Measurements from ENCODE around the gene ZNF45. TPM values are rescaled to one million over a fixed set of nuclear protein-coding genes. Genes with fewer than 3 reads are reported as not detected.

ZNF45 gene
- total and polyA plus RNA-seq, 12 donors: 2.9 to 10.7 (median 7.7) TPM

DNA sequence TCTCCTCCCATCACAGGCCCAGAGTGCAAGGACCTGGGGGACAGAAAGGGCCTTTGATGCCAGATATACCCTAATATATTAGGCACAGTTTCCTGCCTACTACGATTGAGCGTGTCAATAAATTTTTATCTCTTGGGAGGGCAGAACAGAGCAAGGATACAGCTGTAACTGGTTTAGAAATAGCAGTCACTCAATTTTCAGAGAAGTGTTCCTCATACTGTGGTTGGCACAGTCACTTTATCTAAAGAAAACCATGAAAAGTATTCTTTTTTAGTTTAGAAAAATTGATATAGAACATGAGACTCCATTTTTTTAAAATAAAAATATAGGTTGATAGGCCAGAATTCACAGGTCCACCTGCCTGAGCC is 48.4 kb upstream of the ZNF45 start:
- no peaks in the 10 kb centered on the region for H3K27me3 ChIP-seq
- peak overlapping the region in 8 of 10 donors; percentile 38 to 83 (median 80) for H3K27ac ChIP-seq
- DNase-seq: no peak
- TF ChIP-seq, protein P1, sequence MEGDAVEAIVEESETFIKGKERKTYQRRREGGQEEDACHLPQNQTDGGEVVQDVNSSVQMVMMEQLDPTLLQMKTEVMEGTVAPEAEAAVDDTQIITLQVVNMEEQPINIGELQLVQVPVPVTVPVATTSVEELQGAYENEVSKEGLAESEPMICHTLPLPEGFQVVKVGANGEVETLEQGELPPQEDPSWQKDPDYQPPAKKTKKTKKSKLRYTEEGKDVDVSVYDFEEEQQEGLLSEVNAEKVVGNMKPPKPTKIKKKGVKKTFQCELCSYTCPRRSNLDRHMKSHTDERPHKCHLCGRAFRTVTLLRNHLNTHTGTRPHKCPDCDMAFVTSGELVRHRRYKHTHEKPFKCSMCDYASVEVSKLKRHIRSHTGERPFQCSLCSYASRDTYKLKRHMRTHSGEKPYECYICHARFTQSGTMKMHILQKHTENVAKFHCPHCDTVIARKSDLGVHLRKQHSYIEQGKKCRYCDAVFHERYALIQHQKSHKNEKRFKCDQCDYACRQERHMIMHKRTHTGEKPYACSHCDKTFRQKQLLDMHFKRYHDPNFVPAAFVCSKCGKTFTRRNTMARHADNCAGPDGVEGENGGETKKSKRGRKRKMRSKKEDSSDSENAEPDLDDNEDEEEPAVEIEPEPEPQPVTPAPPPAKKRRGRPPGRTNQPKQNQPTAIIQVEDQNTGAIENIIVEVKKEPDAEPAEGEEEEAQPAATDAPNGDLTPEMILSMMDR (IDR thresholded peaks at IDR 0.05): no peak
- H3K9me3 ChIP-seq: peaks cover 0 to 53% (median 14%) of the 10 kb centered on the region in 11 donors
- H3K4me1 ChIP-seq: peaks cover 0 to 20% (median 12%) of the 10 kb centered on the region in 9 donors
- ATAC-seq: no peak
- peak overlapping the region in 8 of 10 donors; percentile 63 to 80 (median 70) for H3K4me3 ChIP-seq
- WGBS, 2 donors: 68 to 79% methylated on average over 2 of the region's 2 CpGs
- intact Hi-C loops (cut with DNase I): loop anchor here in 3 of 10 donors (5.0 to 10.0 kb wide), 2 partner anchors 69 to 131 kb away; partner anchors contain the start of genes ZNF223 (in 2 of the 3) and ZNF225 (in 1 of the 3)
- H3K36me3 ChIP-seq: peaks cover 0 to 13% (median 3%) of the 10 kb centered on the region in 9 donors

DNA sequence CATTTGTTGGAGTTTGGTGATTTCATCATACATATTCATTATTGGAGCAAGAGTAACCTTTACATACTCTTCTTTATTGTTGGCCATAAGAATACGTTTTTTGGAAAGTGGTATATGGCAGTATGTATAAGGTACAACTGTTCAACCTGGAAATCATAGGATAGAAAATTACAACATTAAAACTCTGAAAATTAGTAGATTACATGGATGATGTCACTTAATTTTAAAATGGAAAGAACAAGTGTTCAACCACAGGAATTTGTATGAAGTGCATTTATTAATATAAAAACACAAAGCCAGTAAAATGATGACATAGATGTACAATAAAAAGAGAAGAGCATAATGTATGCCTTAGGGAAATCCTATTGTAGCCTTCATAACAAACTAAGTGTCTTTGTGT is 41.6 kb upstream of the ZNF45 start:
- no peak for ATAC-seq
- H3K27ac ChIP-seq: no peak overlapping the region
- H3K27me3 ChIP-seq: no peaks in the 10 kb centered on the region
- peaks cover 0 to 100% (median 60%) of the 10 kb centered on the region in 11 donors for H3K9me3 ChIP-seq
- WGBS, 2 donors: 94 to 95% methylated on average over 1 of the region's 1 CpG
- H3K4me3 ChIP-seq: no peak overlapping the region
- no peaks in the 10 kb centered on the region for H3K36me3 ChIP-seq
- TF ChIP-seq, protein P1 (IDR thresholded peaks at IDR 0.05): no peak
- DNase-seq: no peak
- intact Hi-C loops (cut with DNase I): no loop called here
- no peaks in the 10 kb centered on the region for H3K4me1 ChIP-seq

DNA sequence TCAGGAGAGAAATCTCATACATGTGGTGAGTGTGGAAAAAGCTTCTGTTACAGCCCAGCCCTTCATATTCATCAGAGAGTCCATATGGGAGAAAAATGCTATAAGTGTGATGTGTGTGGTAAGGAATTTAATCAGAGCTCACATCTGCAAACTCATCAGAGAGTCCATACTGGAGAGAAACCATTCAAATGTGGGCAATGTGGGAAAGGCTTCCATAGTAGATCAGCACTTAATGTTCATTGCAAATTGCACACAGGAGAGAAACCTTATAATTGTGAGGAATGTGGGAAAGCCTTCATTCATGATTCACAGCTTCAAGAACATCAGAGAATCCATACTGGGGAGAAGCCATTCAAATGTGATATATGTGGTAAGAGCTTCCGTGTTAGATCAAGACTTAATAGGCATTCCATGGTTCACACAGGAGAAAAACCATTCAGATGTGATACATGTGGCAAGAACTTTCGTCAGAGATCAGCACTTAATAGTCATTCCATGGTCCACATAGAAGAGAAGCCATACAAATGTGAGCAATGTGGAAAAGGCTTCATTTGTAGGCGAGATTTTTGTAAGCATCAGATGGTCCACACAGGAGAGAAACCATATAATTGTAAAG is 31.1 kb upstream of the ZNF45 start:
- no peak for DNase-seq
- Histone ChIP-seq H3K4me3 (no peak overlapping the region), H3K9me3 (peaks cover 11 to 100% (median 86%) of the 10 kb centered on the region in 11 donors), H3K27ac (no peak overlapping the region), H3K27me3 (no peaks in the 10 kb centered on the region), H3K4me1 (no peaks in the 10 kb centered on the region), H3K36me3 (peaks cover 14 to 97% (median 85%) of the 10 kb centered on the region in 9 donors)
- WGBS, 2 donors: 96 to 97% methylated on average over 3 of the region's 3 CpGs
- TF ChIP-seq, protein P1 (IDR thresholded peaks at IDR 0.05): no peak
- ATAC-seq: no peak
- intact Hi-C loops (cut with DNase I): no loop called here

DNA sequence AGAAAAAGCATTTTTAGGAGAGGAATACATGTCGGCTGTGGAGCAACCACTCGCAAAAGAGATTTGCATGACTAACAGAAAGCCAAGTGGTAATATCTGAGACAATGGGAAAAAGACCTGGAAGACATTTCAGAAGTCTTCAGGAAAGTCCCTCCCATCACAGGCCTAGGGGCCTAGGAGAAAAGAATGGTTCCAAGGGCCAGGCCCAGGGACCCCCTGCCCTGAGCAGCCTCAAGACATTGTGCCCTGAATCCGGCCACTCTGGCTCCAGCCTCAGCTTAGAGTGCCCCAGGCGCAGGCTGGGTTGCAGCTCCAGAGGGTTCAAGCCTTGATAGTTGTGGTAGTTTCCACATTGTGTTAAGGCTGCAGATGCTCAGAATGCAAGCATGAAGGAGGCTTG is 25.3 kb upstream of the ZNF45 start:
- ATAC-seq (no peak), DNase-seq (no peak)
- Histone ChIP-seq H3K4me1 (no peaks in the 10 kb centered on the region), H3K9me3 (peaks cover 3 to 100% (median 77%) of the 10 kb centered on the region in 11 donors), H3K27ac (no peak overlapping the region), H3K27me3 (no peaks in the 10 kb centered on the region), H3K4me3 (no peak overlapping the region), H3K36me3 (peaks cover 6 to 94% (median 44%) of the 10 kb centered on the region in 9 donors)
- TF ChIP-seq, protein P1 (IDR thresholded peaks at IDR 0.05): no peak
- intact Hi-C loops (cut with DNase I): no loop called here
- 73 to 74% methylated on average over 4 of the region's 4 CpGs for WGBS, 2 donors

Measured in heart right ventricle (tissue), 16 donors.